Left renal pelvis (tissue), 4 donors: ENCODE data around the gene PPOX. TPM values are rescaled to one million over a fixed set of nuclear protein-coding genes. Genes with fewer than 3 reads are reported as not detected.

ENCODE experiments used
- DNase-seq, 4 donors: peaks; one replicate each; pipeline ENCODE4 v3.0.0-alpha.2; 2013; ENCODE audit warnings: low read depth in 4 of 4, low spot score in 3 of 4
- polyA plus RNA-seq, 4 donors: library from polyadenylated mRNA; unstranded; fragments of 120-200 nt; gene quantifications; one replicate each; pipeline ENCODE4 v1.2.1, GENCODE V29; 2013; ENCODE audit not compliant: insufficient read length in 4 of 4

The PPOX gene
- polyA plus RNA-seq, 4 donors = 31.9 to 63.1 (median 38.8) TPM

DNA sequence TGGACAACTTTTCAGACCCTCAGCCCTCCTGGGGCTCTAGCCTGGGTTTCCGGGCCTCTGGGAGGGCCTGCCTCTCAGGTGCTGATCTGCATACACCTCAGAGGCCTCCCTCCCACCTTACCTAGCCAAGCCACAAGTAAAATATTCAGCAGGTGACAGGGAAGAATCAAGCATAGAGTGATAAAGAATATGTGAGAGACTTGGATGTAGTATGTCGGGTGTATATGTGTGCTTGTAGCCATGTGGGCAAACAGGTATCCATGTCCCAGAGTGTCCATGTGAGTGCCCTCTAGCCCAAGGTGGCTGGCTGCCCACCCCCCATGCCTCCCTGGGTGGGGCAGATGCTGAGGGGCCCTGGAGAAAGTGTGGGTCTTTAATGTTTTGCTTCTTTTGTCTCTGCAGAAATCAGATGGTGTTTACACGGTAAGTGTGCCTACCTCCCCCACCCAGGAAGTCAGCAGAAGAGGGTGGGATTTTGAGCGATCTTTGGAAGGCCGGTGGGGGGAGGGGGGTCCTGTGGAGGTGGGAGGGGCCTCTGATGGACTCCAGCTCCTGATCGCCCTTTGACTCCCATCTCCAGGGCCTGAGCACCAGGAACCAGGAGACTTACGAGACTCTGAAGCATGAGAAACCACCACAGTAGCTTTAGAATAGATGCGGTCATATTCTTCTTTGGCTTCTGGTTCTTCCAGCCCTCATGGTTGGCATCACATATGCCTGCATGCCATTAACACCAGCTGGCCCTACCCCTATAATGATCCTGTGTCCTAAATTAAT lies 52.3 kb downstream of the PPOX start:
- no peak for DNase-seq

DNA sequence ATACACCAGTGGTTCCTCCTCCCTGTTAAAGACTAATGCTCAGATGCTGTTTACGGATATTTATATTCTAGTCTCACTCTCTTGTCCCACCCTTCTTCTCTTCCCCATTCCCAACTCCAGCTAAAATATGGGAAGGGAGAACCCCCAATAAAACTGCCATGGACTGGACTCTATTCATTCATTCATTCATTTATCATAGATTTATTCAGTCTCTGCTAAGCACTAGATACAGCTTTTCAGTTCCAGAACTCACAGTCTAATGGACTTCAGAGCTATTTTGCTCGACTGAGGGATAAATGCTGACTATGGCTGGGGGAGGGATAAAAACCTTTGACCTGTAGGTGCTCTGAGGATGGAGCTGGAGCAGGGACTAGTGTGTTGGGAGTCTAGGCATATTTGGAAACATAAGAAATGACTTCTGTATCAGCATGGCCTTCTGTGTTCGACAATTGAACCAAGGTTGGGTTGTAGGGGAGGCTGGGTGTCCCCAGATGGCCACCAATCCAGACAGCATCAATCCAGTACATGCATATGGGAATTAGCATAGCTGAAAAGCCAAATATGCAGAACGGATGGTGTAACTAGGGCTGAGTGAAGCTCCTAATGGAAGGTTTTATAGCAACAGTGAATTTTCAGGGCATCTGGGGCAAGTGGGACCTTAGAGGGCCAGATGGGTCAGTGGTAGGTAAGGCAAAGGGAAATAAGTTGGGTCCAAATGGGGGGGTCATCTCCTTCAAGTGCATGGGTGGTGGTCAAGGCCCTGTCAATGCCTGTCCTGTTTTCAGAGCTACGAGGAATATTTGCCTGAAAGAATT lies 53.1 kb downstream of the PPOX start:
- DNase-seq = no peak

DNA sequence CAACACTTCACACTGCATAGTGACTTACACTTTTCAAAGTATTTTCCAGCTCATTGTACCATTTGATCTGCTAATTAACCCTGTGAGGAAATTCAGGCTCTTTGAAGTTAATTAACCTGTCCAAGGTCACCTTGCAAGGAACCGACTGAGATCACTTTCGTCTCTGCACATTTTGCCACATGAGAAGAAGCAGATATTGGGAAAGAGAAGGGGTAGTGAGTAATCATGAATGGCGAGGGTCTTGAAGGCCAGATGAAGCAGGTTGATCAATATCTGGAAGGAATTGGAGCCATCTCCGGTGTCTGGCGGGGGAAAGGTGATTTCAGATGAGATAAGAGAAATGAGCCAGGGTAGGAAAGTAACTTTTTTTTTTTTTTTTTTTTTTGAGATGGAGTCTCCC lies 53.8 kb downstream of the PPOX start:
- no peak for DNase-seq

Other genes starting within 250 kb of the PPOX start
- gene ITLN2, start 211.6 kb upstream of the PPOX start, polyA plus RNA-seq = not detected
- gene F11R, start 145.3 kb upstream of the PPOX start, polyA plus RNA-seq = 10 to 100 TPM; 11.1 to 98.1 (median 85.2) TPM
- gene TSTD1, start 127.5 kb upstream of the PPOX start, polyA plus RNA-seq = 10 to 100 TPM in 3 of 4 donors, 1 to 10 TPM in 1; 9.5 to 75.7 (median 52.2) TPM
- 10 to 100 TPM; 51.0 to 68.9 (median 54.5) TPM for gene USF1, start 120.4 kb upstream of the PPOX start, polyA plus RNA-seq
- 1 to 10 TPM; 2.2 to 3.8 (median 2.3) TPM for gene ARHGAP30, start 96.5 kb upstream of the PPOX start, polyA plus RNA-seq
- 1 to 10 TPM in 3 of 4 donors, under 1 TPM in 1; 0.14 to 7.3 (median 3.8) TPM for gene NECTIN4, start 76.9 kb upstream of the PPOX start, polyA plus RNA-seq
- gene KLHDC9, start 68.1 kb upstream of the PPOX start, polyA plus RNA-seq = 10 to 100 TPM in 3 of 4 donors, 1 to 10 TPM in 1; 4.0 to 19.4 (median 17.3) TPM
- 10 to 100 TPM; 58.7 to 75.7 (median 73.8) TPM for gene PFDN2, start 48.4 kb upstream of the PPOX start, polyA plus RNA-seq
- gene NIT1, start 48.3 kb upstream of the PPOX start, polyA plus RNA-seq = 10 to 100 TPM; 29.1 to 59.8 (median 48.6) TPM
- gene DEDD, start 33.8 kb upstream of the PPOX start, polyA plus RNA-seq = 10 to 100 TPM; 41.6 to 55.5 (median 48.9) TPM
- gene UFC1, start 12.4 kb upstream of the PPOX start, polyA plus RNA-seq = 100 to 1,000 TPM; 136 to 169 (median 149) TPM
- 10 to 100 TPM; 44.9 to 55.2 (median 47.2) TPM for gene USP21, start 6.9 kb upstream of the PPOX start, polyA plus RNA-seq
- gene B4GALT3, start 11.1 kb downstream of the PPOX start, polyA plus RNA-seq = 10 to 100 TPM; 40.9 to 45.2 (median 42.3) TPM
- gene ADAMTS4, start 32.6 kb downstream of the PPOX start, polyA plus RNA-seq = 1 to 10 TPM in 1 of 4 donors, under 1 TPM in 3; 0.60 to 6.1 (median 0.79) TPM
- 100 to 1,000 TPM; 126 to 217 (median 189) TPM for gene NDUFS2, start 35.9 kb downstream of the PPOX start, polyA plus RNA-seq
- gene FCER1G, start 48.9 kb downstream of the PPOX start, polyA plus RNA-seq = 10 to 100 TPM; 13.1 to 39.3 (median 17.1) TPM
- gene APOA2, start 57.2 kb downstream of the PPOX start, polyA plus RNA-seq = 10 to 100 TPM in 1 of 4 donors, 1 to 10 TPM in 1, under 1 TPM in 1, not detected in 1; 0.73 to 87.7 (median 2.5) TPM
- gene TOMM40L, start 59.6 kb downstream of the PPOX start, polyA plus RNA-seq = 10 to 100 TPM in 3 of 4 donors, 1 to 10 TPM in 1; 9.9 to 15.4 (median 14.2) TPM
- 1 to 10 TPM; 1.9 to 3.5 (median 2.8) TPM for gene NR1I3, start 71.8 kb downstream of the PPOX start, polyA plus RNA-seq
- gene PCP4L1, start 92.3 kb downstream of the PPOX start, polyA plus RNA-seq = 1 to 10 TPM in 3 of 4 donors, under 1 TPM in 1; 0.59 to 1.9 (median 1.4) TPM
- 1 to 10 TPM; 4.5 to 8.7 (median 6.0) TPM for gene MPZ, start 143.5 kb downstream of the PPOX start, polyA plus RNA-seq
- 100 to 1,000 TPM; 167 to 271 (median 244) TPM for gene SDHC, start 148.0 kb downstream of the PPOX start, polyA plus RNA-seq
- 10 to 100 TPM in 3 of 4 donors, 1 to 10 TPM in 1; 1.2 to 14.6 (median 11.7) TPM for gene CFAP126, start 201.4 kb downstream of the PPOX start, polyA plus RNA-seq